Measurements from ENCODE around the gene PCDHB7.
"Not testable (repeated sequence)": the region's sequence is repeated elsewhere in the genome, so short reads cannot be mapped to it uniquely, and the experiment has no call there.

Gene PCDHB7

DNA sequence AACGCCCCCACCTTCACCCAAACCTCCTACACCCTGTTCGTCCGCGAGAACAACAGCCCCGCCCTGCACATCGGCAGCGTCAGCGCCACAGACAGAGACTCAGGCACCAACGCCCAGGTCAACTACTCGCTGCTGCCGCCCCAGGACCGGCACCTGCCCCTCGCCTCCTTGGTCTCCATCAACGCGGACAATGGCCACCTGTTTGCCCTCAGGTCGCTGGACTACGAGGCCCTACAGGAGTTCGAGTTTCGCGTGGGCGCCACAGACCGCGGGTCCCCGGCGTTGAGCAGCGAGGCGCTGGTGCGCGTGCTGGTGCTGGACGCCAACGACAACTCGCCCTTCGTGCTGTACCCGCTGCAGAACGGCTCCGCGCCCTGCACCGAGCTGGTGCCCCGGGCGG, 52.4 kb downstream of the PCDHB7 start:
- not testable (repeated sequence) for DNase-seq (ENCODE audit: low read depth)

DNA sequence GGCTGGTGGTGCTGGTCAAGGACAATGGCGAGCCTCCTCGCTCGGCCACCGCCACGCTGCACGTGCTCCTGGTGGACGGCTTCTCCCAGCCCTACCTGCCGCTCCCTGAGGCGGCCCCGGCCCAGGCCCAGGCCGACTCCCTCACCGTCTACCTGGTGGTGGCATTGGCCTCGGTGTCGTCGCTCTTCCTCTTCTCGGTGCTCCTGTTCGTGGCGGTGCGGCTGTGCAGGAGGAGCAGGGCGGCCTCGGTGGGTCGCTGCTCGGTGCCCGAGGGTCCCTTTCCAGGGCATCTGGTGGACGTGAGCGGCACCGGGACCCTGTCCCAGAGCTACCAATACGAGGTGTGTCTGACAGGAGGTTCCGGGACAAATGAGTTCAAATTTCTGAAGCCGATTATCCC, 53.0 kb downstream of the PCDHB7 start:
- DNase-seq (ENCODE audit: low read depth) = not testable (repeated sequence)

Data from activated T-cell treated with anti-CD3 and anti-CD28 coated beads for 1 hour (primary cell).